Epithelial cell of proximal tubule (primary cell): ENCODE data around the gene IL1R2. TPM values are rescaled to one million over a fixed set of nuclear protein-coding genes. Genes with fewer than 3 reads are reported as not detected.
A peak's percentile ranks its signal among the peaks of the same experiment; 100 is the strongest.

Experiments used
- DNase-seq: peaks from one replicate; pipeline ENCODE4 v3.0.0-alpha.2; 2011; ENCODE audit warnings: low read depth
- H3K4me3 ChIP-seq: 2 replicates; pipeline ENCODE4 v1.5.1; 2011; ENCODE audit warnings: low read depth, mild to moderate bottlenecking, low read length
- CTCF ChIP-seq: conservative IDR thresholded peaks from 2 replicates; pipeline ENCODE4 v1.5.1; 2012; ENCODE audit warnings: low read depth, mild to moderate bottlenecking, low read length
- total RNA-seq: library from RNA; depleted of rRNA; stranded (reverse); fragments of >200 nt; gene quantifications from 2 replicates; pipeline ENCODE4 v1.2.3, GENCODE V29; 2015

IL1R2 gene
- total RNA-seq, 1 donor from 2014 or later, result 5.4 TPM

GRCh38 chr2:101983486-101983885, 8.3 kb upstream of the IL1R2 start:
- DNase-seq, result peak; percentile 85
- H3K4me3 ChIP-seq, result no peak overlapping the region
- TF ChIP-seq CTCF, result no peak

DNA sequence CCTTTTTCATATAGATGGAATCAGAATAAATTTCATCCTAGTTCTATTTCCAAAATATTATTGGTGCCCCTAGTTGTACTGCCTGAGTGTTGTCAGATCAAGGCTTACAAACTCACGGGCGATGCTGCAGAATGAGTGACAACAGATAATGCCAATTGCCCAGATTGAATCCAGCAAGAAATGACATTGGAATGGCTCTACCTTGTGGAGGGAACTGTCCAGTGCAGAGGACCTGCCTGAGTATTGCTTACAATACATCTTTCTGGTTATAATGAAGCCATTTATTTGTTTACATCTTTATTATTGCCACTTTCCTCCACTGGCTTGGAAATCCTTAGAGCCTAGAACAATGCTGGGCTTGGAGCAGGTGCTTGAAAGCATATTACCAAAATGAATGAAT, 7.8 kb upstream of the IL1R2 start:
- H3K4me3 ChIP-seq, result no peak overlapping the region
- TF ChIP-seq CTCF, result peak; percentile 76
- no peak for DNase-seq

DNA sequence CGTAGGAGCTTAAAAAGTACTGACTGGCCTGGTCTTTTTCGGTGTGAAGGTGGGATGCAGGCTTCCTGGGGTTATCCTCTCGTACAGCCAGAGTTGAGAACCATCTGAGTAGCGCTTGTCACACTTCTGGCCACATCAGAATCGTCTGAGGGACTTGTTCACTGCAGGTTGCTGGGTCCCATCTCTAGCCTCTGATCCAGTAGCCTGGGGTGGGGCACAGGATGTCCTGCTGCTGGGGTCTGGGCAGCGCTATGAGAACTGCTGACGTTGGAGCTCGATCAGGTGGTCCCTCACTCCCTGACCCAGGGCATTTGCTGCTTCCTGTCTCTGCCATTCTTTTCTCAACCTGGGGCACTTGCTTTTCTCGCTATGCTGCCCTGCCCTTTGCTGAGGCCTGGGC, 7.1 kb upstream of the IL1R2 start:
- DNase-seq, result no peak
- no peak for TF ChIP-seq CTCF

GRCh38 chr2:101985101-101985792, 6.5 kb upstream of the IL1R2 start:
- no peak overlapping the region for H3K4me3 ChIP-seq
- no peak for DNase-seq
- no peak for TF ChIP-seq CTCF

More for the DNA sequence above, 7.1 kb upstream of the IL1R2 start:
- no peak overlapping the region for H3K4me3 ChIP-seq

GRCh38 chr2:101985793-101986164, 6.0 kb upstream of the IL1R2 start:
- TF ChIP-seq CTCF, result no peak
- H3K4me3 ChIP-seq, result no peak overlapping the region
- no peak for DNase-seq

DNA sequence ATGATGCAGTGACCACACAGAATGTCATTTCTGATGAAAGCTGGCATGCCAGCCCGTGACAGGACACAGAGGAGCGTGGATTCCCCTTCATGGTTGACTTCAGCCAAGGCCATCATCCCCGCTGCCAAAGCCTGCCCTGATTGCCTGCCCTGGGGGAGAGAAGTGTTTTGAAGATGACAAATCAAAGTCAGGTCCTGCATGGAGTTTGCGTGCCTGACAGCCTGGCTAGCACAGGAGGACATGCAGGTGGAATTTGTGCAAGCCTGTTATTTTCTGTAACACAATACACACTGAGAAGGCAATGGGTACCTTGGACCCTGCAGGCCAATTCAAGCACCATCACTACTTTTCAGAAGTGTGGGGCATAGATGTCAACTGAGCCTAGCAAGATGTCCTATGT, 5.4 kb upstream of the IL1R2 start:
- no peak for TF ChIP-seq CTCF
- no peak for DNase-seq
- no peak overlapping the region for H3K4me3 ChIP-seq
